ENCODE measurements around the gene HBG2.

The HBG2 gene

GRCh38 chr11:5247472-5248192, 6.9 kb downstream of the HBG2 start:
- DNase-seq = no peak

GRCh38 chr11:5246772-5247471, 7.7 kb downstream of the HBG2 start:
- no peak for DNase-seq

- no peak for DNase-seq
These were observed 9.4 kb downstream of the HBG2 start for GRCh38 chr11:5245155-5245554.

- DNase-seq = no peak
These were observed 10.8 kb downstream of the HBG2 start for GRCh38 chr11:5243816-5244180.

GRCh38 chr11:5242933-5243815, 11.4 kb downstream of the HBG2 start:
- DNase-seq = no peak

- no peak for DNase-seq
These were observed 12.4 kb downstream of the HBG2 start for GRCh38 chr11:5242208-5242607.

- no peak for DNase-seq
These were observed 13.1 kb downstream of the HBG2 start for GRCh38 chr11:5241458-5241857.

- DNase-seq = no peak
These were observed 14.1 kb downstream of the HBG2 start for GRCh38 chr11:5240458-5240857.

- no peak for DNase-seq
These were observed 14.5 kb downstream of the HBG2 start for GRCh38 chr11:5240056-5240455.

GRCh38 chr11:5239046-5239445, 15.5 kb downstream of the HBG2 start:
- DNase-seq = no peak

- DNase-seq = no peak
These were observed 16.1 kb downstream of the HBG2 start for GRCh38 chr11:5238486-5238885.

GRCh38 chr11:5237420-5237819, 17.2 kb downstream of the HBG2 start:
- DNase-seq = no peak

GRCh38 chr11:5235364-5236095, 19.1 kb downstream of the HBG2 start:
- no peak for DNase-seq

- no peak for DNase-seq
These were observed 20.2 kb downstream of the HBG2 start, which contains the start of gene HBD for GRCh38 chr11:5234381-5234834. Gene HBD, minus strand, starts transcription at chr11:5234483. Its CDS starts 50 bp downstream, at chr11:5234433.

- no peak for DNase-seq
These were observed 21.3 kb downstream of the HBG2 start for GRCh38 chr11:5233307-5233706.

- no peak for DNase-seq
These were observed 21.8 kb downstream of the HBG2 start for GRCh38 chr11:5232821-5233220.

GRCh38 chr11:5232176-5232575, 22.4 kb downstream of the HBG2 start:
- no peak for DNase-seq

- DNase-seq = no peak
These were observed 23.5 kb downstream of the HBG2 start for GRCh38 chr11:5231111-5231510.

- no peak for DNase-seq
These were observed 24.3 kb downstream of the HBG2 start for GRCh38 chr11:5230266-5230665.

GRCh38 chr11:5229796-5230195, 24.8 kb downstream of the HBG2 start:
- DNase-seq = no peak

GRCh38 chr11:5229356-5229755, 25.2 kb downstream of the HBG2 start:
- DNase-seq = no peak

GRCh38 chr11:5228124-5228523, 26.5 kb downstream of the HBG2 start:
- DNase-seq = no peak

- DNase-seq = no peak
These were observed 26.9 kb downstream of the HBG2 start for GRCh38 chr11:5227681-5228080.
